ENCODE measurements around the gene A2ML1. TPM values are rescaled to one million over a fixed set of nuclear protein-coding genes. Genes with fewer than 3 reads are reported as not detected.
A peak's percentile ranks its signal among the peaks of the same experiment; 100 is the strongest.
"Not testable (repeated sequence)": the region's sequence is repeated elsewhere in the genome, so short reads cannot be mapped to it uniquely, and the experiment has no call there.

The A2ML1 gene
- total and polyA plus RNA-seq, 8 donors = under 0.01 to 92.0 (median 1.1) TPM; not detected in 4

GRCh38 chr12:8849876-8850275 lies 27.5 kb downstream of the A2ML1 start:
- Histone ChIP-seq H3K27ac (no peak overlapping the region), H3K4me1 (peaks cover 0 to 3% (median 0%) of the 10 kb centered on the region in 4 donors), H3K4me3 (no peak overlapping the region), H3K36me3 (no peaks in the 10 kb centered on the region), H3K27me3 (no peaks in the 10 kb centered on the region), H3K9me3 (no peaks in the 10 kb centered on the region)
- 70 to 88% (median 86%) methylated on average over 5 of the region's 5 CpGs for WGBS, 5 donors
- TF ChIP-seq EP300 (IDR thresholded peaks at IDR 0.05) (no peak), POLR2A (IDR thresholded peaks at IDR 0.05) (no peak), POLR2AphosphoS5 (IDR thresholded peaks at IDR 0.05) (no peak)
- TF ChIP-seq, protein P1, sequence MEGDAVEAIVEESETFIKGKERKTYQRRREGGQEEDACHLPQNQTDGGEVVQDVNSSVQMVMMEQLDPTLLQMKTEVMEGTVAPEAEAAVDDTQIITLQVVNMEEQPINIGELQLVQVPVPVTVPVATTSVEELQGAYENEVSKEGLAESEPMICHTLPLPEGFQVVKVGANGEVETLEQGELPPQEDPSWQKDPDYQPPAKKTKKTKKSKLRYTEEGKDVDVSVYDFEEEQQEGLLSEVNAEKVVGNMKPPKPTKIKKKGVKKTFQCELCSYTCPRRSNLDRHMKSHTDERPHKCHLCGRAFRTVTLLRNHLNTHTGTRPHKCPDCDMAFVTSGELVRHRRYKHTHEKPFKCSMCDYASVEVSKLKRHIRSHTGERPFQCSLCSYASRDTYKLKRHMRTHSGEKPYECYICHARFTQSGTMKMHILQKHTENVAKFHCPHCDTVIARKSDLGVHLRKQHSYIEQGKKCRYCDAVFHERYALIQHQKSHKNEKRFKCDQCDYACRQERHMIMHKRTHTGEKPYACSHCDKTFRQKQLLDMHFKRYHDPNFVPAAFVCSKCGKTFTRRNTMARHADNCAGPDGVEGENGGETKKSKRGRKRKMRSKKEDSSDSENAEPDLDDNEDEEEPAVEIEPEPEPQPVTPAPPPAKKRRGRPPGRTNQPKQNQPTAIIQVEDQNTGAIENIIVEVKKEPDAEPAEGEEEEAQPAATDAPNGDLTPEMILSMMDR (IDR thresholded peaks at IDR 0.05) = no peak
- intact Hi-C loops (cut with DNase I; ENCODE audit: low total_unique reads) = no loop called here
- DNase-seq = no peak

DNA sequence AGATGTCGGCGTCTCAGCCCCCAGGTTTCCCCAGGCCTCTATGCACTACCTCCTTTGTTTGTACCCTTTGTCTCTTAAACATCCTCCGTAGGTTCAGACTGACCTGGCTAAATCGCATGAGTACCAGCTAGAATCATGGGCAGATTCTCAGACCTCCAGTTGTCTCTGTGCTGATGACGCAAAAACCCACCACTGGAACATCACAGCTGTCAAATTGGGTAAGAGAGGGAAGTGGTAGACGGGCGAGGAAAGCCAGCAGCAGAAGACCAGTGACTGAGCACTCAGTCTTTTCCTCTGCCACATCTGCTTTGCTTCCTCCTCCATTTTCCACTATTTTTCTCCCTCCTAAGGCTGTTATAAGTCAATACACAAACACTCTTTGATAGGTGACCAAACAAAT lies 29.7 kb downstream of the A2ML1 start:
- WGBS, 5 donors = 68 to 83% (median 77%) methylated on average over 6 to 7 of the region's 7 CpGs
- intact Hi-C loops (cut with DNase I; ENCODE audit: low total_unique reads) = no loop called here
- Histone ChIP-seq H3K27me3 (no peaks in the 10 kb centered on the region), H3K4me1 (no peaks in the 10 kb centered on the region), H3K4me3 (no peak overlapping the region), H3K27ac (no peak overlapping the region), H3K9me3 (no peaks in the 10 kb centered on the region), H3K36me3 (no peaks in the 10 kb centered on the region)
- DNase-seq = no peak
- TF ChIP-seq POLR2AphosphoS5 (IDR thresholded peaks at IDR 0.05) (no peak), EP300 (IDR thresholded peaks at IDR 0.05) (no peak), POLR2A (IDR thresholded peaks at IDR 0.05) (no peak)
- TF ChIP-seq, protein P1 (IDR thresholded peaks at IDR 0.05) = no peak

DNA sequence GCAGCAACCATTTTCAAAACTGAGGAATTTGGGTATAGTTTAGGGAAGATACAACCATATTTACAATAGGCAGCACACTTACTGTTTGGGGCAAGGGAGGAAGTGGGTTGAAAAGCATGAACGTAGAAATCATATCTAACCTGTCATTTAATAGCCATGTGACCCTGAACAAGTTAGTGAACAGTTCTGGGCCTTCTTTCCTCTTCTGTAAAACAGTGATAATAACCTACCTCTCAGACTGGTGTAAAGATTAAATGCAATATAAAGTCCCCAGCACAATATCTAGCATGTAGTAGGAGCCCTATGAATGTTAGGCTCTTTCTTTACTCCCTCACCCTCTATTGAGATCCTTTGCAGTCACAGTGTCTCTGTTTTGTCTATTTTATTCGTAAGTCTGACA lies 33.5 kb downstream of the A2ML1 start:
- Histone ChIP-seq H3K36me3 (no peaks in the 10 kb centered on the region), H3K4me3 (no peak overlapping the region), H3K9me3 (no peaks in the 10 kb centered on the region), H3K27me3 (no peaks in the 10 kb centered on the region), H3K4me1 (no peaks in the 10 kb centered on the region), H3K27ac (no peak overlapping the region)
- WGBS, 5 donors = 41 to 45% (median 42%) methylated on average over 2 of the region's 2 CpGs
- TF ChIP-seq EP300 (IDR thresholded peaks at IDR 0.05) = no peak
- TF ChIP-seq, protein P1 (IDR thresholded peaks at IDR 0.05) = no peak
- TF ChIP-seq POLR2AphosphoS5 (IDR thresholded peaks at IDR 0.05) = no peak
- no peak for TF ChIP-seq POLR2A (IDR thresholded peaks at IDR 0.05)
- intact Hi-C loops (cut with DNase I; ENCODE audit: low total_unique reads) = no loop called here
- DNase-seq = no peak

DNA sequence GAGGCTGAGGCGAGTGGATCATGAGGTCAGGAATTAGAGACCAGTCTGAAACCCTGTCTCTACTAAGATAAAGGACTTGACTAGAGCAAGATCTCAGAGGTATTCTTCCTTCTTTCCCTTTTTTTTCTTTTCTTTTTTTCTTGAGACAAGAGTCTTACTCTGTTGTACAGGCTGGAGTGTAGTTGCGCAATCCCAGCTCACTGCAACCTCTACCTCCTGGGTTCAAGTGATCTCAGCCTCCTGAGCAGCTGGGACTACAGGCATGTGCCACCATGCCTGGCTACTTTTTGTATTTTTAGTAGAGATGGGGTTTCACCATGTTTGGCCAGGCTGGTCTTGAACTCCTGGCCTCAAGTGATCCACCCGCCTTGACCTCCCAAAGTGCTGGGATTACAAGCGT lies 37.0 kb downstream of the A2ML1 start:
- intact Hi-C loops (cut with DNase I; ENCODE audit: low total_unique reads); H3K9me3 ChIP-seq; H3K4me3 ChIP-seq; DNase-seq; H3K36me3 ChIP-seq; H3K27me3 ChIP-seq; H3K27ac ChIP-seq; H3K4me1 ChIP-seq: not testable (repeated sequence)
- 90 to 98% (median 95%) methylated on average over 4 of the region's 4 CpGs for WGBS, 5 donors

DNA sequence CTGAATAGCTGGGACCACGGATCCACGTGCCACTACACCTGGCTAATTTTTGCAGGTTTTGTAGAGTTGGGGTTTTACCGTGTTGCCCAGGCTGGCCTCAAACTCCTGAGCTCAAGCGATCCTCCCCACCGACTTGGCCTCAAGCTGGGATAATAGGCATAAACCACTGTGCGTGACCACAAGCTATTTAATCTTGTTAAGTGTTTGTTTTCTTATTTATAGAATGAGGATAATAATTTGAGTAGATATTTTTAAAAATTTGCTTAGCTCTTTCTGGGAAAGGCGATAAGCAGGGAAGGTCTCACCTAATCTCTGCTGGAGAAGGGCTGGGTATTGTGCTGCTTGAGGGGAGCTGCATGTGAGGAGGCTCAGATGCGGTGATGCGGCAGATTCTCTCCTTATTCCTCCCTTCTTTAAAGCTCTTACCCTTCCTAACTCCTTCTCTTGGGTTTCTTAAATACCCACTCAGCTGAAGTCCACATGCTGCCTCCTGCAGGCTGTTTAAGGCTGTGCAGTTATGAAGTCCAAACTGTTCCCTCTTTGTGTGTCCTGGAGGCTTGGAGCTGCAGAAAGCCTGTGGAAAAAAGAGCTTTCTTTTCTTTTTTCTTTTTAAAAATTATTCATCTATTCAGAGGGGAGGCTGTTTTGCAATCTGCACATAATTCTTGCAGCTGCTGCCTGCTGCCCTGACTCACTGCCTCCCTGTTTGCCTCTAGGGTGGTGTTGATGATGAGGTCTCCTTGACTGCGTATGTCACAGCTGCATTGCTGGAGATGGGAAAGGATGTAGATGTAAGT lies 37.9 kb downstream of the A2ML1 start:
- Histone ChIP-seq H3K9me3 (no peaks in the 10 kb centered on the region), H3K27me3 (no peaks in the 10 kb centered on the region), H3K36me3 (no peaks in the 10 kb centered on the region), H3K4me1 (no peaks in the 10 kb centered on the region), H3K27ac (no peak overlapping the region), H3K4me3 (no peak overlapping the region)
- intact Hi-C loops (cut with DNase I; ENCODE audit: low total_unique reads) = no loop called here
- peak; percentile 34 to 70 for DNase-seq
- 63 to 76% (median 67%) methylated on average over 10 of the region's 10 CpGs for WGBS, 5 donors
- TF ChIP-seq, protein P1 (IDR thresholded peaks at IDR 0.05) = peak in 4 of 7 experiments; percentile 41 to 51 (median 46)
- TF ChIP-seq POLR2AphosphoS5 (IDR thresholded peaks at IDR 0.05) = no peak
- TF ChIP-seq POLR2A (IDR thresholded peaks at IDR 0.05) = no peak
- no peak for TF ChIP-seq EP300 (IDR thresholded peaks at IDR 0.05)
